ENCODE measurements around the gene DTL.

The DTL gene

GRCh38 chr1:212127221-212127620, 91.7 kb downstream of the DTL start:
- no peak for DNase-seq (ENCODE audit: low spot score)

DNA sequence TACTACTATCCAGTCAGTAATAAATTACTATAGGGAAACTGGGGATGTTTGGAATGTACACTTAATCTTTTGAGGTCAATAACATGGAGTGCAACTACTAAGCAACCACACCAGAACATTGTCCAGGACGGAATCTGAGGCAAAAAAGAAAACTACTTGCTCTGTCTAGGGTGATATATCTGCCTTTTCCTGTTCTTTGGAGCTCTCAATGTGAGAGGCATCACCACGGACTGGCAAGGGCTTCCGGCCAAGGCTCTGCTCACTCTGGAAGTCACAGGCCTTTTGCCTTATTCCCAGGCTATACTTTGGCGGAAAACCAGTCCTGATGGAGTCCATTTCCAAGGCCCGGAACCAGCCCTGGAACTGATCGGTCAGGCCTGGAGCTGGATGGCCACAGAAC, 94.2 kb downstream of the DTL start:
- no peak for DNase-seq (ENCODE audit: low spot score)

- DNase-seq (ENCODE audit: low spot score), result no peak
Observed at GRCh38 chr1:212132025-212132424, 96.5 kb downstream of the DTL start.

DNA sequence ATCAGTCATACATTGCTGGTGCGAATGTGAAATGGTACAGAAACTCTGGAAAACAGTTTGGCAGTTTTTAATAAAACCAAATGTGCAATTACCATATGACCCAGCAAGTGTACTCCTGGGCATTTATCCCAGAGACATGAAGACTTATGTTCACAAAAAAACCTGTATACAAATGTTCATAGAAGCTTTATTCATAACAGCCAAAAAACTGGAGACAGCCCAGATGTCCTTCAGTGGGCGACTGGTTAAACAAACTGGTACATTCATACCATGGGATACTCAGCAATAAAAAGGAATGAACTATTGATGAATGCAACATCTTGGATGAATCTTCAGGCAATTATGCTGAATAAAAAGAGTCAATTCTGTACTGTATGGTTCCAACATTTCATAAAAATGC, 97.8 kb downstream of the DTL start:
- no peak for DNase-seq (ENCODE audit: low spot score)

- no peak for DNase-seq (ENCODE audit: low spot score)
Observed at GRCh38 chr1:212135166-212135565, 99.6 kb downstream of the DTL start.

DNA sequence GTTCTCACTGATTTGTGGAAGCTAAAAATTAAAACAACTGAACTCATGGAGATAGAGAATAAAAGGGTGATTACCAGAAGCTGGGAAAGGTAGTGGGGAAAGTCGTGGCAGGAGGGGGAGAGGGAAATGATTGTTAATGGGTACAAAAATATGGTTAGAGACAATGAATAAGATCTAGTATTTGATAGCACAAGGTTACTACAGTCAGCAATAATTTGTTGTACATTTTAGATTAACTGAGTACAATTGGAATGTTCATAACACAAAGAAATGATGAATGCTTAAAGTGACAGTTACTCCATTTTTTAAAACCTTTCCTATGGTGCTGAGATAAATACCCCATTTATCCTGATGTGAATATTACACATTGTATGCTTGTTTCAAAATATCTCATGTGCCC, 102.3 kb downstream of the DTL start:
- DNase-seq (ENCODE audit: low spot score), result no peak

GRCh38 chr1:212138457-212138856, 102.9 kb downstream of the DTL start:
- DNase-seq (ENCODE audit: low spot score), result no peak

- no peak for DNase-seq (ENCODE audit: low spot score)
Observed at GRCh38 chr1:212139526-212140135, 104.1 kb downstream of the DTL start.

GRCh38 chr1:212141404-212141803, 105.9 kb downstream of the DTL start:
- no peak for DNase-seq (ENCODE audit: low spot score)

GRCh38 chr1:212142883-212143530, 107.5 kb downstream of the DTL start:
- no peak for DNase-seq (ENCODE audit: low spot score)

DNA sequence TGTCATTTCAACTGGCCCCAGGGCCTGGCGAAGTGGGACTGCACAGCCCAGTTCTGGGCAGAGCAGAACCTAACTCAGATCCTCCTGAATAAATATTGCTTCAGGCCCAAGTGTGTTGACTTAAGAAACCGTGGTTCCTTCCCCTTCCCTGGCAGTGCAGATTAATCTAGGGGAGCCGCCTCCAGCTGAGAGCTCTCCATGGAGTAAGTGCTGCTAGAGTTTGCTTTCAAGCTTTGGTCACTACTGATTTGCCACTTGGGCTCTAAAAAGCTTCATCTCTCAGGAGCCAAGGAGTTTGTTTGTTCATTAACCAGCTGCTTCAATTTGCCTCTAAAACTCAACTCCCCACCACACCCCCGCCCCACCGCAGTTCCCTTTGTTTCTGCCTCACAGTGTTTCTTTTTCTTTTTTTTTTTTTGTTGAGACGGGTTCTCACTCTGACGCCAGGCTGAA, 112.1 kb downstream of the DTL start:
- DNase-seq (ENCODE audit: low spot score), result no peak

- no peak for DNase-seq (ENCODE audit: low spot score)
Observed at GRCh38 chr1:212149566-212149965, 114.0 kb downstream of the DTL start.

DNA sequence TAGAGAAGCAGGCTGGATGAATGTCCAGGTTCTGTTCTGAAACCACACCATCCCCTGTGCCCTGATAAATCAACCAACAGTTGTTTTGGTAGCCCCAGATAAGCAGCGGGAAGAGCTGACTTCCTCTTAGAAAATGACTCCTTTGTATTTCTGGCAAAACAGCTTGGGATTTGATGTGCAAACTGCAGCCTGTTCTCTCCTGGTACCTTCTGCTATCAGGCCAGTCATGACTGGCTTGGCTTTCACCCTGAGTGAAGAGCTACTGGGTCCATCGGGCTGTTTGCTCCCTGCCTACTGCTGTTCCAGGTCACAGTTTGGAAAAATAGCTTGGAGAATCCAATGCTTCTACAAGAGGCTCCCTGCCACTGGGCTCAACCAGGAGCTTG, 116.8 kb downstream of the DTL start:
- DNase-seq (ENCODE audit: low spot score), result no peak

DNA sequence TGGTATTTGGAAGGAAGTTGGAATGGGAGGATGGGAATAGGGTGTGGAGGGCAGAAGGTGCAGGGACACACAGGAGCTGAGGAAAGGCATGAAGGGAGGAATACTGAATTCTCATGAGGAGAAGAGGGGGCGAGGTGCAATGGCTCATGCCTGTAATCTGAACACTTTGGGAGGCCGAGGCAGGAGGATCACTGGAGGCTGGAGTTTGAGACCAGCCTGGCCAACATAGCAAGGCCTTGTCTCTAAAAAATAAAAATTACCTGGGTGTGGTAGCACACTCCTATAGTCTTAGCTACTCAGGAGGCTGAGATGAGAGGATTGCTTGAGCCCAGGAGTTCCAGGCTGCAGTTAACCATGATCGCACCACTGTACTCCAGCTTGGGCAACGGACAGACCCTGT, 117.3 kb downstream of the DTL start:
- DNase-seq (ENCODE audit: low spot score), result no peak

DNA sequence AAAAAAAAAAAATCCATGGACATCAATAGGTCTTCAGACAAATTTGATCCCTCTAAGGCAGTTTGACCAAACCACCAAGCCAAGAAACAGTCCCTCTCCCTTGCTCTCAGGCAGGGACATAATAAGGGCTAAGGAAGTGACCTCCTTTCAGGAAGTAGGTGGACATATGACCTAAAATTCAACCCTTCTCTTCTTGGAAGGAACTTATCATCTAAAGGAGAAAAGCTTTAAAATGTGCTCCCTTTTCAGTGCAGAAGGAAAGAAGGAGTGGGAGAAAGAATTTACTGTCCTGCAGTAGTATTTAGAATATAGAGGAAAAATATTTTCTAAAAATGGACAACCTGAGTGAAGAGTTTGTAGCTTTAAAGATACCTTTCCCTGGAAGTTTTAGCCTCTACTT, 118.1 kb downstream of the DTL start:
- no peak for DNase-seq (ENCODE audit: low spot score)

Measured in germinal center (tissue), 1 donor.